ENCODE data around the gene OAF.
"Not testable (repeated sequence)": the region's sequence is repeated elsewhere in the genome, so short reads cannot be mapped to it uniquely, and the experiment has no call there.

The OAF gene

GRCh38 chr11:120273956-120274355, 63.1 kb downstream of the OAF start:
- not testable (repeated sequence) for DNase-seq

DNA sequence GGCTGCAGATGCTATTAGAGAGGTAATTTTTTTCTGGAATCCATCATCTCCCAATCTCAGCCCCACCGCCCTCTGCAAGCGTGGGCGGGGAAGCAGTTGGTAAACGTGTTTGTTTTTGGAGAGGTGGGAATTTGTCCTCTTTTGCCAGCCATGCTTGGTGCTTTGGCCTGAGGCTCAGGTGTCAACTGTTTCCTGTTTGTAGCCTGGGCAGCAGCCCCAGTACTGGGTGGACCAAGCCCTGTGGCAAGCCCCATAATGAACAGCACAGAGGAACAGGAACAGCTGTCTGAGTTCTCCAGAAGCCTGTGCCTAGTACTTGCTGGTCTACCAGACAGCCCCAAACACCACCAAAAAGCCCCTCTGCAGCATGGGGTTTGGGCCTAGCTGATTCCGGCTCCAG, 68.7 kb downstream of the OAF start:
- no peak for DNase-seq
